Left lobe of liver (tissue), 2 donors: ENCODE results near the gene ATP11A. TPM values are rescaled to one million over a fixed set of nuclear protein-coding genes. Genes with fewer than 3 reads are reported as not detected.

Source experiments
- ATAC-seq: fragments of 200-7000 bp; cut with Tn5 transposase; one replicate; pipeline ENCODE4 v1.9.1; 2020; ENCODE audit warnings: mild to moderate bottlenecking, moderate library complexity
- DNase-seq: peaks from one replicate; pipeline ENCODE4 v3.0.0-alpha.2; 2020; ENCODE audit warnings: low spot score
- total RNA-seq: library from RNA; stranded (reverse); gene quantifications from one replicate; pipeline ENCODE4 v1.2.1, GENCODE V29; 2021
- donor health status: DM: no; HTN: no; CAD: no; lungs with moderate emphysema.
- donor health status: DM: no; HTN: yes; CAD: no.

Gene ATP11A
- total RNA-seq = 36.0 TPM

DNA sequence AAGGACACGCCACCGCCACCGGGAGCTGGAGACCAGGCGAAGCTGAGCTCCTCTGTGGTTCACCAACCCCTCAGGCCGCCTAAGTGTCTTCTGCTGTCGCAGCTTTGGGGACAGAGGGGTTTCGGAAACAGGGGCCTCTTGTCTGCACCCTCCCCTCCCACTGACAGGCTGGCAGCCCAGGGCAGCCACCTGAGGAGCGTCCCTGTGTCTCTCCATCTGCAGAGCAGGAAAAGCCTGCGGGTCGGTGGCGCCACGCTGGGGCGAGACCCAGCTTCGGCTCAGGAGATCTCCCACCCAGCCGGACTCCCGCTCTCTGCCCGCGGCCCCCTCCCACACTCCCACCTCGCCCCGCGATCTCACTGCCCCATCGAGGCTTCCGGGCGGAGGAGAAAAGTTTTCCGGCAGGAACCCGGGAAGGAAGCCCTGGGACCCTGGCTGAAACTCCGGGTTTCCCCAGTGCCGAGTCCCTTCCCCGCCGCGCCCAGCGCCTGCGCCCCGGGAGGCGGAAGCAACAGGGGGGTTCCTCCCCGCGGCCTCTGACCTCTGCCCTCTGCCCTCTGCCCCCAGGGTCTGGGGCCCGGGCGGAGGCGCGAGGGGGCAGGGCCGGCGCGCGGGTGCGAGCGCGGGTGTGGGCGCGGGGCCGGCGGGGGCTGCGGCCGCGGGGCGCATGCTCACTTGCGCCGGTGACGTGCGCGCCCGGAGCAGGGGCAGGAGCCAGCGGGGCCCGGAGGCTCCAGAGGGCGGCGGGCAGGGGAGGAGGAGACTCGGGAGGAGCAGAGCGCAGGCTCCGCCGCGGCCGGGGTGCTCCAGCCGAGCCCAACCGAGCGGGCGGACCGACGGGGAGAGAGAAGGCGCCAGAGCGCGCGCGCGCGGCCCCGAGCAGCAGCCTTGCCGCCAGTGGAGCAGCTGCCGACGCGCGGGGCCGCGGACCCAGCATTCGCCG lies at the start of gene ATP11A:
Gene ATP11A, plus strand, starts transcription at position 736 of the 943 bp plus-strand sequence. CDS start 379 bp downstream, outside the sequence.
- DNase-seq (peak; percentile 96), ATAC-seq (peak; percentile 81)

DNA sequence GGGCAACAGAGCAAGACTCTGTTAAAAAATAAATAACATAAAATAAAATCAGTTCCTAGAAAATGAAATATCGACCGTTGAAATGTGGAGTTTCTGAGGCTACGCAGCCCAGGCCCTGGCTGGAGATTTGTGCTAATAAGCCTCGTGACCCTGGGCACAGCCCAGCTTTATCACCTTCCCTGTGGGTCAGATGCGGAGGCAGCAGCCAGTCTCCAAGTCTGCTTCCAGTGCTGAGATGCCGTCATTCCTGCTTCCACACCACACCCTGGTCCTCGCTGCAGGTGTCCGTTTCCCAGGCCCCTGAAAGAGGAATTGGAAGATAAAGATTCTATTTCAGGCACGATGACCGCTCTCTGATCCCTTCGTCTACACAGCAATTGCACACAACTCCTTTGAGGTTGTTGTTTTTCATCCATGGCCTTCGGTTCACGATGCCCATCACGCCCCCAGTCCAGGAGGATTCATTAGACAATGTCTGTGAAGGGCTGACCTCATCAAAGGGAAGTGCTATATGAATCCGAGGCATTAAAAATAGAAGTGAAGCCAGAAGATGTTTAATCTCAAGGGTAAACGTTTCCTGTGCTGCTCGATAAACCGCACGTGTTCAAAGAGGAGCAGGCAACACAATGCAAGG lies 48.3 kb upstream of the ATP11A start:
- no peak for ATAC-seq

DNA sequence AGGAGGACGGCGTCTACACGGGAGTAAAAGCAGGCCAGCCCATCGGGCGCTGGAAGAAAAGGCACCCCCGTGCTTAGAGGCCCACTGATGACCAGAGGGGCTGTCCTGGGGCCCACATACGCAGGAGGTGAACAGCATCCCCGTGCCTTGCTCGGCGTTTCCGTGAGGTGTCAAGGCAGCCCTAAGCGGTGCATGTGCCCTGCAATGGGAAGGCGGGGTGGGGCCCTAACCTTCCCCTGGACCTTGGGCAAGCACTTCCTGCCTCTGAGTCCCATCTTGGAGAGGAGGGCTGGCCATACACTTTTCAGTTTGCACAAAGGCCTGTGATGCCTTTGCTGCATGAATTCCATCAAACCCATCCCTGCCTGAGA lies 47.8 kb upstream of the ATP11A start:
- ATAC-seq = no peak
- no peak for DNase-seq

More for the DNA sequence above, 48.3 kb upstream of the ATP11A start:
- DNase-seq = no peak

DNA sequence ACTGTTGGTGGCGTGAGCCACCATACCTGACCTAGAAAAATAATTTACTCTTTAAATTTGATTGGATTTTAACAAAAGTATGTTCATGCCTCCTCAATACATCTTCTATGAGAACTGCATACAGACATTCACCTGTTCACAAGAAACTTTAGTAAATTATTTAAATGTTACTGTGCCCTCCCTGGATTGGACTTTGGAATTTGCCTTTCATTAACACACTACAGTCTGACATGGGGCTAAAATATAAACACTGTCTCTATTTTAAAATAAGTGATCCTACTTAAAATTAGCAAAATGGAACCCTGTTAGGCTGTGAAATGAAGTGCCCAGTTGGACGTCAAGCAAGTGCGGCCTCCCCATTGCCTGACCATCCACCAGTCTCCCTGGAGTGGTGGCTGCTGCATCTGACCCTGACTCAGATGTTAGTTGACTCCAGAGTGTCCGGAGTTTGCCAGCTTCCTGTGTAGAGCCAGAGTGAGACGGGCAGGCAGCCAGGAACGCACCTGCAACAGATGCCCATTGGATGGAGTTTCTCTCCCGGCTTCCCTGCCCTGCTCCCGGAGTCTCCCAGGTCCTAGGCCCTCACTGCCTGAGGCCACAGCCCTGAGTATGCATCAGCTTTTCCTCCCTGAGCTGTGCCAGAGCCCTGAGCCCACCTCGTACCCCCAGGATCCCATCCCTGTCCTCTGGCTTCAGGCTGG lies 45.9 kb upstream of the ATP11A start:
- peak; percentile 70 for DNase-seq
- peak; percentile 82 for ATAC-seq

DNA sequence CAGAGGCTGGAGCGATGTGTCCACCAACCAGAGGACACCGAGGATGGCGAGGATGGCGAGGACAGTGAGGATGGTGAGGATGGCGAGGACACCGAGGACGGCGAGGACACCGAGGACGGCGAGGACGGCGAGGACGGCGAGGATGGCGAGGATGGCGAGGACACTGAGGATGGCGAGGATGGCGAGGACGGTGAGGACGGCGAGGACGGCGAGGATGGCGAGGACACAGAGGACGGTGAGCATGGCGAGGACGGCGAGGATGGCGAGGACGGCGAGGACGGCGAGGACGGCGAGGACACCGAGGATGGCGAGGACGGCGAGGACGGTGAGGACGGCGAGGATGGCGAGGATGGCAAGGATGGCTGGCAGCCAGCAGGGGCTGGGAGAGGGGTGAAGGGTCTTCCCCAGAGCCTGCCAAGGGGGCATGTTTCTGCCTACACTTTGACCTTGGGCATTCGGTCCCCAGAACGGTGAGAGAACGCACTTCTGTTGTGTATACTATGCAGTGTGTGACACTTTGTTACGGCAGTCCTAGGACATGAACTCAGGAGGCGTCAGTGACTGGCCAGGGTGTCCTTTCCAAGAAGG lies 44.4 kb upstream of the ATP11A start:
- no peak for DNase-seq

DNA sequence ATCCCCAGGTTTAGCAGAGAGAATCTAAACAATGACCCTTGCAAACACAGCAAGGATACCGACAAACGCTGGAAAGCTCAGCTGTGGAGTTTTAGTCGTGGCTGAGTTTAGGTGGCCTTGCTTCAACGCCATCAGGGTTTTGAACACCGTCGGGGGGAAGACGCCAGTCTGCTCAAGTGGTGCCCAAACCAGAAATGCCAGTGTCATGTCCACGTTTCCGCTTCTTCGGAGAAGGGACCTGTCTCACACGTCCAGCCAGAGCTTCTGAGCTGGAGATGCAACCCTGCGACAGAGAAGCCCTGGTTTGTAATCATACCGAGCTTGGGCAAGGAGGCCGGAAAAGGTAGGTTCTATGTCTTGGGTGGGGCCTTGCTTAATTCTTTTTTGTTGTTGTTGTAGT lies 42.6 kb upstream of the ATP11A start:
- DNase-seq (no peak), ATAC-seq (no peak)

More for the DNA sequence above, 44.4 kb upstream of the ATP11A start:
- ATAC-seq = no peak

DNA sequence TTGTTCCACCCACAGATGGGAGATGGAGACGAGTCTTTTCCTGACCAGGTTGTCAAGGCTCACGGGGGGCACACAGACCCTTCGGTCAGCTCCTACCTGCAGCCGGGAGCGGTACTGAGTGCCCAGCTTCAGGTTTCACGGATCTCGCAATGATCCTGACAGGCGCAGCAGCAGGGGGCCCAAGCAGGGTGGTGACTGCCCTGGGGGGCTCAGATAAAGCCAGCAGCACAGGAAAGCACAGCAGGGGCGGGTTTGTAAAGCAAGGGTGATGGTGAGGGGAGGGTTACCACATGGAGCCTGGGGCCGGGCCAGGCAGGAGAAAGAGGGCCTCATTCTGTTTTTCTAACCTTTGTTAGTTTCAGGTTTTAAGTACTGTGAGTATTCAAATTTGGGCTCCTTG lies 41.7 kb upstream of the ATP11A start:
- no peak for ATAC-seq
- DNase-seq = no peak

DNA sequence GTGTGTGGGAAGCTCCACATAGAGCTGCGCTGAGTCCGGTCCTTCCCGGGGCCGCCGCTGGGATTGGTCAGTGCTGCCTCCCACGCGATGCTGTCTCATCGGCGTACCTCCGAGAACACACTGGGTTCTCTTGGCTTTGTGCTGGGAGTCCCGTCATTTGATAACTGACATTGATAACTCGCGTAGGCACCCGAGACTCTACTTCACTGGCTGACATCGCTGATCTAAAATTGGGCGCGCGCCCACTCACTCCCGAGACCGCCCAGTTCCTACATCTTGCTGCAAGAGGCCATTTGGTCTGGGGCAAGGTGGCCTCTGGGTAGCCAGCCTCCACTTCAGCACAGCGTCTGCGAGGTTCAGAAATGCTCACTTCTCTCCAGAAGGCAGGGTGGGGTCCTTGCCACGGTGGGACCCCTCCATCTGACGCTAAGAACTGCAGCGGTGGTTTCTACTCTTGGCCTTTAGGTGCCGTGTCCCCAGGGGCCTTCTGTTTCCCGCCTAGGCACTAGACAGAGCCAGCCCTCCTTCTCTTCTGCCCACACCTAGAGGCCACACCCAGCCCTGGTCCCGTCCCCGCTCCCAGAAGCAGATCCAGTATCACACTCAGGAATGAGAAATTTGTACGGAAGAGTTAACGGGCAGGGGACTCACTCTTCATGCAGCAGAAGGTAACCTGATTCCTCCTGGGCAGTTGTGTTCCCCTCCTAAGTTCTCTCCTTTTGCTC lies 40.7 kb upstream of the ATP11A start:
- no peak for DNase-seq
- ATAC-seq = no peak

DNA sequence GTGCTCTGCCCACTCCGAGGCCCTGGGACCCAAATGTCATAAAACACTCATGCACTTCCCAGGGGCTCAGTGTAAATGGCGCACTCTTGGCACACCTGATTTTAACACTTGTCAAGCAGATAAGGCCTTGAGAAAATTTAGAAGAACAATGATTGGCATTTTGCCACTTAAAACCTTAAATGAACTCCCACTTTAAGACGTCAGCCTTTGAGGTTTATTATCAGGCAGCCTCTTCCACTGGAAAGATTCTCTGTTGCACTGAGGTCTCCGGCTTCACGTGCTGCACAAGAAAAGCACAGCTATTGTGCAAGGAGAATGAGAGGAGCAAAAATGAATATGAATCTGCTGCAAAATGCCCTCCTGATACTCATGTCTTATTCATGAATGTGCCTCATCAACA lies 38.5 kb upstream of the ATP11A start:
- ATAC-seq (no peak), DNase-seq (no peak)

DNA sequence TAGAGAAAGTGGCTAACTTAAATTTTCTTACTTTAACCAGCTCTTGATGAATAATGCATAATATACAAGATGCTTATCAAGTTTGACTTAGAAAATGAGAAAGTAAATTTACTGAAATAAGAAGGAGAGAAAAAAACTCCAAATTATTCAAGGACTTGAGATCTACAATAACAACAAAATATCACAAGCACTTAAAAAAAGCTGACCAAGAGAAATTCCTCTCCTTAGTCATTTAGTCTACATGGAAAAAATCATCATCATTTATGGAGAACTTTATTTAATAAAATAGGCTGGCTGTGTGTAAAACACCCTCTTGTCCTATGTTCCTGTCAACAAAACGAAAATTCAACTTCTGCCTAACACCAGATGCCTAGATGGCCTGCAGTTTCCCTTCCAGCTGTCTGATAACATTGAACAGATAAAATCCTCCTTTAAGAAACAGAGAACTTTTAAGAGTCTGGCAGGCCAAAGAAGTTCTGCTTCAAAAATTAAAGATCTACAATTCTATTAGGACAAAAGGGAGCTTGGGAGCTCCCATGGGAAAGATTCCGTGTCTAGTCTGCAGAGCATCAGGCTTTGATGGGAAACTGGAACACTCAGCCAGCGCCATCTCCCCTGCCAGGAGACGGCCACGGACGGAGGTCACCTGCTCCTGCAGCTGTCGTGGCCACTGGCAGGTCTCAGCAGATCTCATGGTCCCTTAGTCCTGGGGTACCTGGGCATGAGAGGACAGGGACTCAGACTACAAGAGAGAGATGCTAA lies 37.9 kb upstream of the ATP11A start:
- ATAC-seq = no peak
- no peak for DNase-seq

DNA sequence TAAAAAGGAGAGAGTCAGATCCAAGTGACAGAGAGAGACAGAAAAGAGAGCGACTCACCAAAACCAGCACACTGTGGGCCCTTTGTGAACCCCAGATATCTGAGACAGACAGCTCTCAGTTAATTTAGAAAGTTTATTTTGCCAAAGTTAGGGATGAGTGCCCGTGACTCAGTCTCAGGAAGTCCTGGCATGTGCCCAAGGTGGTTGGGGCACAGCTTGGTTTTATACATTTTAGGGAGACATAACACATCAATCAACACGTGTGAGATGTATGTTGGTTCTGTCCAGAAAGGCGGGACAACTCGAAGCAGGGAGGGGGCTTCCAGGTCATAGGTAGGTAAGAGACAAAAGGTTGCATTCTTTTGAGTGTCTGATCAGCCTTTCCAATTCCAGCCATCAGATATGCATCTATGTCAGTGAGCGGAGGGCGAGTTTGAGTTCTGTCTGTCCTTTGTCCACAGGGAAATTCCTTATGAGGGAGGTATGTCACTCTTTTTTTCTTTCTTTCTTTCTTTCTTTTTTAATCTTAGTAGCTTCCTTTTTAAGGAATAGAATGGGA lies 37.2 kb upstream of the ATP11A start:
- ATAC-seq (no peak), DNase-seq (no peak)

DNA sequence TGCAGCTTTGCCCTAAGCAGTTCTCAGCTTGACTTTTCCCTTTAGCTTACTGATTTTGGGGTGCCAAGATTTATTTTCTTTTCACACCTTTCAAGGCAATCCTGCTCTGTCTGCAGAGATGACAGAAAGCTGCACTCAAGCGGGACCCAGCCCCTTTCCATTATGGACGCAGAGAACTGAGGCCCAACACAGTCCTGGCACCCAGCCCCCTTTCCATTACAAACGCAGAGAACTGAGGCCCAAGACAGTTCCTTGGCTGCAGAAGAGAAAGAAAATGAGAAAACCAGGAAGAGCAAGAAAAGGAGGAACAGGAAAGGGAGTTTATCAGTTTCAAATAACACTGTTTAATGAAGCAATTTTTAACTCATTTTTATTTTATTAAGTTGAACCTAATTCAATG lies 36.8 kb upstream of the ATP11A start:
- no peak for ATAC-seq
- DNase-seq = no peak

DNA sequence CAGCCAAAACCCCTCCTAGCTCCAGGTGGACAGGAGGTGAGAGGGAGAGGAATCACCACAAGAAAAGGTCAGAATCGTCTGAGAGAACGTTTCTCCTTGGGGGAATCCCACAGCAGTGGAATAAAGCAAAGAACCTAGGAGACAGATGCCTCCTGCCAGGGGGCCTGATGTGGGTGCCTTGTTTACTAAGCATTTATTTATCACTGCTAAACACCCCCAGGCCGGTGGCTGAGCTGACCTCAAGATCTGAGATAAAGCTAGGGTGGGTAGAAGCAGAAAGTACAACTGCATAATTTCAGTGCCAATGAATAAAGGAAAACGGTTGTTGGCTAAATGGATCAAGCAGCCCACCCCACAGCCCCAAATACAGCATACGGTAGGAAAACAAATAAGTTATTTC lies 33.9 kb upstream of the ATP11A start:
- ATAC-seq (no peak), DNase-seq (no peak)

DNA sequence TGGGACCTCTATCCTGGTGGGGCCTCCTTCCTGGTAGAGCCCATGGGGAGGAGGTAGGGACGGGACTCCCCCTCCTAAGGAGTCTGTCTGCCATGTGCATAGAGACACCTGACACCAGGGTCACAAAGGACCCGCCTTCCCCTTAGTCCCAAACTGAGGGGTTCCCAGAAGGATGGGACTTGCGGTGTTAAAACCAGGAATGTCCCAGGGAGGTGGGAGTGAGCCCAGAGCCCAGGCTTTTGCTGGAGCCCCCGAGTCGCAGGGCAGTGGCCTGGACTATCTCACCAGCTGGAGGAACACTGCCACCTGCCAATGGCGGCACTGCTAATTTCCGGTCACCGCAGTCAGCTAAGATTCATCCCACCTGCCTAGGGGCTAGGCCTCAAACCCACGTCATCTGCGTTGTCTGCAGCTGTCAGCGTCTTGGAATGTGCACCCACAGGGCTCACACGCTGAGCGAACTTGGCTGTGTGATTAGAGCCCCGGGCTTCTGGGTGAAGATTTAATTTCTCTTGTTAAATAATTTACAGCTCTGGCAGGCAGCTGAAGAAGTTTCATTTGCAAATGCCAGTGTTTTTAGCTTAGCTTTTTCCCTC lies 31.9 kb upstream of the ATP11A start:
- no peak for ATAC-seq
- DNase-seq = no peak

DNA sequence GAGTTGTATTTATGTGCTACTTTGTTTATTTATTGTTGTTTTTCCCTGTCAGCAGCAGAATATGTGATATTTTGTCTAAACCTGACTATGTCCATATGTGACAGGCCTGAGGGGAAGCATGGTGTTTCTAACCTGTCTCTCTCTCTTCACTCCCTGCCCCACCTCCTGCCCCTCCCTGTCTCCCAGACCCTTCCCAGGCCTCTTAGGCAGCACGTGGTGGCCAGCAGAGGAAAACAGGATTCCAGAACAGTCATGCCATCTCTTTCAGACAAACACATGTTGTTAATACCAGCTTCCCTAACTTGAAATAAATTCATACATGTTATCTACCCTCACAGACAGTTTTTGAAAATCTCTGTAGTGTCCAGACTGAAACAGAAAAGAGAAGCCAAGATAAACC lies 31.0 kb upstream of the ATP11A start:
- no peak for ATAC-seq

DNA sequence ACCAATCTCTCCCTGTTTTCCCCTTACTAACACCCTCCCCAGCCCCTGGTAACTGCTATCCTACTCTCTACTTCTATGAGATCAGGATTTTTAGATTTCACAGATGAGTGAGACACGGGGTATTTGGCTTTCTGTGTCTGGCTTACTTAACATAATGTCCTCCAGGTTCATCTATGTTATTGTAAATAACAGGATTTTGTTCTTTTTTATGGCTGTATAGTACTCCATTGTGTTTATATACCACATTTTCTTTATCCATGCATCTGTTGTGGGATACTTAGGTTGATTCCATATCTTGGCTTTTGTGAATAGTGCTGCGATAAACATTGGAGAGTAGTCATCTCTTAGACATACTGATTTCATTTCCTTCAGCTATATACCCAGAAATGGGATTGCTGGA lies 28.5 kb upstream of the ATP11A start:
- no peak for DNase-seq
- no peak for ATAC-seq

More for the DNA sequence above, 31.0 kb upstream of the ATP11A start:
- no peak for DNase-seq

DNA sequence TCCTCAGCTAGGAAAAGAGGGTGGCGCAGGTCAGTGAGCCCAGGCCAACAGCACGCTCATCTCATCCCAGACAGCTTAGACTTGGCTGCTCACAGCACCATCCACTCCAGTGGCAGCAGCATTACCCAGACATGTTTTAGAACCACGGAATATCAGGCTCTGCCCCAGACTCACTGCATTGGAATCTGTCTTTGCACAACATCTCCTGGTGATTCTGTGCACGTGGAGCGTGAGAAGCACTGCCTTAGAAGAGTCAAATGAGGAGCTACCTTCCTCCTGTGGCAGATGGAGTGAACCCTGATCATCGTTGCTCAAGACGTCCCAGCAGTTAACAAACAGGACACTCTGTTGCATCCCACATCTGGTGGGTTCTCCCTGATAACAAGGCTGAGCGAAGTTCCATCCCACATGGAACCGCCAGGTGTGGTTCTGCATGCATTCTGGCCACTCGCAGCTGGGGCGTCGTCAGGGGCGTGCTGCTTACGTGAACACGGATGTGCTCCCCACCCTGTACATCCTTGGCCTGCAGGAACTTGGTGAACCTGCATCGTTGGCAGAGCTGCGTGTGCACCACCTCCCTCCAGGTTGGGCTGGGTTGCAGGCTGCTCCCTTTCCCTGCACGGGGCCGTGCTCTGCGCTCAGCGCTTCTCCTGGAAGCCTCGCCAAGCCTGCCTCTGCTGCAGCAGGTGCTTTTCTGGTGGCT lies 25.2 kb upstream of the ATP11A start:
- ATAC-seq (no peak), DNase-seq (no peak)

DNA sequence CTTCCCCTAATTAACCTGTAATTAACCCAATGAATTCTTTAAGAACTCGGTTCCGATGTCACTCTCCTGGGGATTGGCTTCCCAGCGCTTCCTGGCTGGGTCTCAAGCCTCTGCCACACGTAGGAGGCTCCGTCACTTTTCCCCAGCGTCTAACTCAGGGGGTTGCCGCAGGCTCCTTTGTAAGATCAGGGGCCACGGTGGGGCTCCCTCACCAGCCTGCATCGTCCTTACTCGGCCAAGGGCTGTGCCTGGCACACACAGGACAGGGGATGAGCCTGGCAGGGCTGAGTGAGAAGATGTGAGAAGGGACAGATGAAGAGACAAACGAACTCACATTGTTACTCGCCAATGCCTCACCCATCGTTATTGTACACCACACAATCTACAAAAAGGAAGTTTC lies 20.9 kb upstream of the ATP11A start:
- ATAC-seq = no peak
- DNase-seq = peak; percentile 32
